Mesendoderm (in vitro differentiated cells): ENCODE data around the gene INPP5J.

Source experiments
- DNase-seq: peaks from one replicate; pipeline ENCODE4 v3.0.0; 2013
- H2AK5ac ChIP-seq: 2 replicates; pipeline ENCODE4 v1.6.1; 2013; ENCODE audit warnings: low read length, inconsistent platforms
- H2BK120ac ChIP-seq: 2 replicates; pipeline ENCODE4 v1.6.1; 2013; ENCODE audit warnings: low read depth, mild to moderate bottlenecking, low read length, moderate library complexity, mixed read lengths
- H2BK15ac ChIP-seq: replicated peaks from 2 replicates; pipeline ENCODE4 v1.6.1; 2013; ENCODE audit warnings: low read depth, mild to moderate bottlenecking, moderate library complexity
- H2BK5ac ChIP-seq: 2 replicates; pipeline ENCODE4 v1.6.1; 2013; ENCODE audit warnings: low read length, inconsistent platforms
- H3K18ac ChIP-seq: 2 replicates; pipeline ENCODE4 v1.6.1; 2013; ENCODE audit warnings: mild to moderate bottlenecking, low read length, mixed read lengths
- H3K23ac ChIP-seq: one replicate; pipeline ENCODE4 v1.6.1; 2013; ENCODE audit warnings: low read length
- H3K27ac ChIP-seq: 2 replicates; pipeline ENCODE4 v1.5.1; 2013; ENCODE audit warnings: low read depth, mild to moderate bottlenecking, inconsistent platforms, low read length, moderate library complexity
- H3K27me3 ChIP-seq: 2 replicates; pipeline ENCODE4 v1.6.1; 2013; ENCODE audit warnings: low read length, control low read depth, mild to moderate bottlenecking, inconsistent platforms; ENCODE audit not compliant: insufficient read depth, poor library complexity
- H3K36me3 ChIP-seq: 2 replicates; pipeline ENCODE4 v1.6.1; 2013; ENCODE audit warnings: low read length, inconsistent platforms; ENCODE audit not compliant: control insufficient read depth, insufficient read depth
- H3K4ac ChIP-seq: one replicate; pipeline ENCODE4 v1.6.1; 2013; ENCODE audit warnings: low read depth, mild to moderate bottlenecking, low read length, moderate library complexity
- H3K4me1 ChIP-seq: 2 replicates; pipeline ENCODE4 v1.6.1; 2013; ENCODE audit warnings: low read depth, low read length, inconsistent platforms; ENCODE audit not compliant: control insufficient read depth
- H3K4me2 ChIP-seq: 2 replicates; pipeline ENCODE4 v1.6.1; 2013; ENCODE audit warnings: low read length
- H3K4me3 ChIP-seq: 2 replicates; pipeline ENCODE4 v1.5.1; 2013; ENCODE audit warnings: mild to moderate bottlenecking, low read length
- H3K56ac ChIP-seq: one replicate; pipeline ENCODE4 v1.6.1; 2013; ENCODE audit warnings: low read length
- H3K79me1 ChIP-seq: 2 replicates; pipeline ENCODE4 v1.6.1; 2013; ENCODE audit warnings: low read length, inconsistent platforms
- H3K79me2 ChIP-seq: 2 replicates; pipeline ENCODE4 v1.6.1; 2013; ENCODE audit warnings: mild to moderate bottlenecking, low read length; ENCODE audit not compliant: control insufficient read depth, insufficient read depth
- H3K9ac ChIP-seq: 2 replicates; pipeline ENCODE4 v1.6.1; 2013; ENCODE audit warnings: low read length, inconsistent platforms
- H4K5ac ChIP-seq: one replicate; pipeline ENCODE4 v1.6.1; 2013; ENCODE audit warnings: low read length
- H4K8ac ChIP-seq: one replicate; pipeline ENCODE4 v1.6.1; 2013; ENCODE audit warnings: low read depth, mild to moderate bottlenecking, control low read depth, low read length, moderate library complexity
- WGBS: extraction: QIAGEN DNeasy Blood & Tissue Kit; methylation state at CpG from one replicate; pipeline ENCODE4 v1.1.7; 2013; ENCODE audit warnings: low lambda C conversion rate, missing lambda C conversion rate; ENCODE audit not compliant: insufficient coverage; ENCODE audit errors: extremely low coverage; 5-methylcytosine and 5-hydroxymethylcytosine counted together

Gene INPP5J

DNA sequence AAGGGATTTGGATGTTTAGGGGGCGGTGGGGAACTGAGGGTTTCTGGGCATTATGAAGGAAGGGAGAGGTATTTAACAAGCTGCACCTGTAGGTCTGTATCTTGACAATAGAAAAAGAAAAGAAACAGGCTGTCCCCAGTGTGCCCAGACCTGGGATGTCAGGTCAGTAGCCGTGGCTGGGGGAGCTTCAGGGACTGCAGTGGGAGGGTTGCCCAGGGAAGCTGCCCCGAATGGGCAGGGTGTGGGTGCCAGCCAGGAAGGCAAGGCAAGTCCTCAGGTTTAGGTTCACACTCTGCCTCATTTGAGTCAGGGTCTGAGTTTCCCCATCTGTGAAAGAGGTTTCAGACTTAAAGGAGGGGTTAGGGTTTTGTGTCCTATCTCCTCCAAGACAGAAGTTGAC, 1.5 kb downstream of the INPP5J start:
- H3K36me3 ChIP-seq: no peaks in the 10 kb centered on the region
- H3K56ac ChIP-seq: no peak overlapping the region
- no peak overlapping the region for H3K23ac ChIP-seq
- no peak overlapping the region for H3K4me2 ChIP-seq
- H4K8ac ChIP-seq: no peak overlapping the region
- no peak overlapping the region for H2BK120ac ChIP-seq
- no peak overlapping the region for H4K5ac ChIP-seq
- H2BK15ac ChIP-seq: no peak overlapping the region
- H3K4ac ChIP-seq: no peak overlapping the region
- no peak overlapping the region for H2AK5ac ChIP-seq
- H3K9ac ChIP-seq: no peak overlapping the region
- H3K79me2 ChIP-seq: no peaks in the 10 kb centered on the region
- H3K27me3 ChIP-seq: no peaks in the 10 kb centered on the region
- no CpG with 5 or more reads among the region's 3 CpGs for WGBS
- H2BK5ac ChIP-seq: no peak overlapping the region
- no peaks in the 10 kb centered on the region for H3K79me1 ChIP-seq
- H3K4me1 ChIP-seq: no peaks in the 10 kb centered on the region
- no peak overlapping the region for H3K18ac ChIP-seq
- H3K27ac ChIP-seq: no peak overlapping the region
- no peak overlapping the region for H3K4me3 ChIP-seq
- DNase-seq: no peak

DNA sequence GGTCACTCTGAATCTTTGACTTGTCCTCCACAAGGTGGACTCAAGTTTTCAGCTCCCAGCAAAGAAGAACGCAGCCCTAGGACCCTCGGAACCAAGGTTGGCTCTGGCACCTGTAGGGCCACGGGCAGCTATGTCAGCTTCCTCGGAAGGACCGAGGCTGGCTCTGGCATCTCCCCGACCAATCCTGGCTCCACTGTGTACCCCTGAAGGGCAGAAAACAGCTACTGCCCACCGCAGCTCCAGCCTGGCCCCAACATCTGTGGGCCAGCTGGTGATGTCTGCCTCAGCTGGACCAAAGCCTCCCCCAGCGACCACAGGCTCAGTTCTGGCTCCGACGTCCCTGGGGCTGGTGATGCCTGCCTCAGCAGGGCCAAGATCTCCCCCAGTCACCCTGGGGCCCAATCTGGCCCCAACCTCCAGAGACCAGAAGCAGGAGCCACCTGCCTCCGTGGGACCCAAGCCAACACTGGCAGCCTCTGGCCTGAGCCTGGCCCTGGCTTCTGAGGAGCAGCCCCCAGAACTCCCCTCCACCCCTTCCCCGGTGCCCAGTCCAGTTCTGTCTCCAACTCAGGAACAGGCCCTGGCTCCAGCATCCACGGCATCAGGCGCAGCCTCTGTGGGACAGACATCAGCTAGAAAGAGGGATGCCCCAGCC, 2.2 kb downstream of the INPP5J start:
- Histone ChIP-seq H3K4me1 (no peaks in the 10 kb centered on the region), H3K9ac (no peak overlapping the region), H3K27me3 (no peaks in the 10 kb centered on the region), H3K27ac (no peak overlapping the region), H2BK120ac (no peak overlapping the region), H2BK15ac (no peak overlapping the region), H3K23ac (no peak overlapping the region), H3K18ac (no peak overlapping the region), H4K8ac (no peak overlapping the region), H3K79me1 (no peaks in the 10 kb centered on the region), H3K4me3 (no peak overlapping the region), H2BK5ac (no peak overlapping the region), H4K5ac (no peak overlapping the region), H2AK5ac (no peak overlapping the region), H3K79me2 (no peaks in the 10 kb centered on the region), H3K36me3 (no peaks in the 10 kb centered on the region), H3K4me2 (no peak overlapping the region), H3K56ac (no peak overlapping the region), H3K4ac (no peak overlapping the region)
- no CpG with 5 or more reads among the region's 14 CpGs for WGBS
- DNase-seq: no peak

DNA sequence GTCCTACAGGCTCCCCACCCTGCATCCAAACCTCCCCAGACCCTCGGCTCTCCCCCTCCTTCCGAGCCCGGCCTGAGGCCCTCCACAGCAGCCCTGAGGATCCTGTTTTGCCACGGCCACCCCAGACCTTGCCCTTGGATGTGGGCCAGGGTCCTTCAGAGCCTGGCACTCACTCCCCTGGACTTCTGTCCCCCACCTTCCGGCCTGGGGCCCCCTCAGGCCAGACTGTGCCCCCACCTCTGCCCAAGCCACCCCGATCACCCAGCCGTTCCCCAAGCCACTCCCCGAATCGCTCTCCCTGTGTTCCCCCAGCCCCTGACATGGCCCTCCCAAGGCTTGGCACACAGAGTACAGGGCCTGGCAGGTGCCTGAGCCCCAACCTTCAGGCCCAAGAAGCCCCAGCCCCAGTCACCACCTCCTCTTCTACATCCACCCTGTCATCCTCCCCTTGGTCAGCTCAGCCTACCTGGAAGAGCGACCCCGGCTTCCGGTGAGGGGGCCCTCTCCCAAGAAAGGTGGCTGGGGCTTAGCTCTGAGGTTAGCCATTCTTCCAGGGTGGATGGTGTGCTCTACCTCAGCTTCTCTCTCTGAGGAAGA, 2.9 kb downstream of the INPP5J start:
- Histone ChIP-seq H3K4me1 (no peaks in the 10 kb centered on the region), H2BK15ac (no peak overlapping the region), H2BK120ac (no peak overlapping the region), H2BK5ac (no peak overlapping the region), H3K56ac (no peak overlapping the region), H3K79me1 (no peaks in the 10 kb centered on the region), H3K27ac (no peak overlapping the region), H3K18ac (no peak overlapping the region), H3K23ac (no peak overlapping the region), H3K36me3 (no peaks in the 10 kb centered on the region), H3K9ac (no peak overlapping the region), H2AK5ac (no peak overlapping the region), H3K4me2 (no peak overlapping the region), H4K5ac (no peak overlapping the region), H3K27me3 (no peaks in the 10 kb centered on the region), H3K79me2 (no peaks in the 10 kb centered on the region), H3K4me3 (no peak overlapping the region), H3K4ac (no peak overlapping the region), H4K8ac (no peak overlapping the region)
- WGBS: no CpG with 5 or more reads among the region's 12 CpGs
- DNase-seq: no peak

DNA sequence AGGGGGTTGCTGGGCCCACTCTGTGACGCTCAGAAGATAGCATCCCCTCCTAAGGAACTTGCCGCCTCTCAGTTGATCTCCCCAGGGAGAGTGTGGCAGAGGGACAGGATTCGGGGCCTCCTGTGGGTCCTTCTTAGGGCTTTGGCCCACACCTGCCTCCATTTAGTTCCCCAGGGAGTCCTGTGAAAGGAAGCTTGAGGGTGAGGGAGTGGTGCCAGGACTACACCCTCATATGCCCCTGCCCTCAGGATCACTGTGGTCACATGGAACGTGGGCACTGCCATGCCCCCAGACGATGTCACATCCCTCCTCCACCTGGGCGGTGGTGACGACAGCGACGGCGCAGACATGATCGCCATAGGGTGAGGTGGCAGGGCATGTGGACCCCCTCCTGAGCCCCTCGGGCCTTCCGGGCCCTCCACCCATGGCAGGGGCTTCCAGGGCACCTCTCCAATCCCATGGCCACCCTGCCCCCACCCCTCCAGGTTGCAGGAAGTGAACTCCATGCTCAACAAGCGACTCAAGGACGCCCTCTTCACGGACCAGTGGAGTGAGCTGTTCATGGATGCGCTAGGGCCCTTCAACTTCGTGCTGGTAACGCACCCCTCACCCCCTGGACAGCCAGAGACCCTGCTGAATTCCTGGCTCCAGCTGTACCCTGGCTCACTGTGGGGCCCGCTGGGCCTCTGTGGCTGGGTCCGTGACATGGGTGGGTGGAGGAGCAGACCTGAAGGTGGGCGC, 3.5 kb downstream of the INPP5J start:
- Histone ChIP-seq H3K4me1 (no peaks in the 10 kb centered on the region), H3K9ac (no peak overlapping the region), H3K18ac (no peak overlapping the region), H2BK5ac (no peak overlapping the region), H3K27ac (no peak overlapping the region), H3K36me3 (no peaks in the 10 kb centered on the region), H2BK15ac (no peak overlapping the region), H3K4me3 (no peak overlapping the region), H3K27me3 (no peaks in the 10 kb centered on the region), H2AK5ac (no peak overlapping the region), H3K79me1 (no peaks in the 10 kb centered on the region), H3K4me2 (no peak overlapping the region), H2BK120ac (no peak overlapping the region), H3K23ac (no peak overlapping the region), H3K79me2 (no peaks in the 10 kb centered on the region), H4K5ac (no peak overlapping the region), H3K56ac (peak overlapping the region; percentile 67), H4K8ac (no peak overlapping the region), H3K4ac (no peak overlapping the region)
- no CpG with 5 or more reads among the region's 22 CpGs for WGBS
- no peak for DNase-seq

DNA sequence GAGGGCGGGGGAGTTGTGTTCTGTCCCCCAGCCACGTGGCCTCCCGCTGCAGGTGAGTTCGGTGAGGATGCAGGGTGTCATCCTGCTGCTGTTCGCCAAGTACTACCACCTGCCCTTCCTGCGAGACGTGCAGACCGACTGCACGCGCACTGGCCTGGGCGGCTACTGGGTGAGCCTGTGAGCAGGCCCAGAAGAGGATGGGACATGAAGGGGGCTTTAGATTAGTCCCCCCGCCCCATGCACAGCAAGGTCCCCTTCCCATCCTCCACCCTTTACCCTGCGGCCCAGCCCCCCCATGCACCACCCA, 4.1 kb downstream of the INPP5J start:
- Histone ChIP-seq H3K9ac (no peak overlapping the region), H3K23ac (no peak overlapping the region), H4K8ac (no peak overlapping the region), H2BK15ac (no peak overlapping the region), H3K56ac (peak overlapping the region; percentile 75), H3K79me2 (no peaks in the 10 kb centered on the region), H3K4ac (no peak overlapping the region), H2AK5ac (no peak overlapping the region), H3K79me1 (no peaks in the 10 kb centered on the region), H3K27me3 (no peaks in the 10 kb centered on the region), H3K4me3 (no peak overlapping the region), H2BK5ac (no peak overlapping the region), H2BK120ac (no peak overlapping the region), H3K4me1 (no peaks in the 10 kb centered on the region), H4K5ac (no peak overlapping the region), H3K36me3 (no peaks in the 10 kb centered on the region), H3K27ac (no peak overlapping the region), H3K18ac (no peak overlapping the region), H3K4me2 (no peak overlapping the region)
- no CpG with 5 or more reads among the region's 13 CpGs for WGBS
- no peak for DNase-seq
